SK-N-SH (cell line): ENCODE data around the gene SLC35F4. TPM values are rescaled to one million over a fixed set of nuclear protein-coding genes. Genes with fewer than 3 reads are reported as not detected.

Experiments used
- CTCF ChIA-PET: fragments of 300-600, 350-600 bp; formaldehyde crosslinking; extraction: SDS; loops from one replicate; lab custom pipeline; 2021; lab: Yijun Ruan, JAX
- POLR2A ChIA-PET: fragments of 350-600 bp; sonication (Branson Sonifier 250); formaldehyde crosslinking; extraction: SDS; loops from one replicate; lab custom pipeline; 2020; ENCODE audit warnings: antibody characterized with exemption, inconsistent platforms; lab: Yijun Ruan, JAX
- DNase-seq: peaks from one replicate; pipeline ENCODE4 v3.0.0; 2012
- H2AFZ ChIP-seq: fragments of 200-600 bp; sonication (generic); 2 replicates; pipeline ENCODE4 v1.8.1; 2016; ENCODE audit warnings: antibody characterized with exemption, mild to moderate bottlenecking, low read depth
- H3F3A ChIP-seq: fragments of 200-600 bp; sonication (generic); replicated peaks from 2 replicates; pipeline ENCODE3; 2016; ENCODE audit warnings: antibody characterized with exemption, mild to moderate bottlenecking; ENCODE audit not compliant: insufficient read depth
- H3K27ac ChIP-seq, 2 experiments: fragments of 200-500 bp in 1 of 2; fragments of 200-600 bp in 1 of 2; sonication (Bioruptor generic) in 1 of 2; sonication (generic), shearing (Covaris generic) in 1 of 2; 2 replicates each; pipeline versions ENCODE4 v1.5.1 to v1.6.1; 2014 to 2016; ENCODE audit warnings: low read depth in 2 of 2, inconsistent platforms in 1 of 2, low read length in 1 of 2, mild to moderate bottlenecking in 1 of 2, mixed read lengths in 1 of 2
- H3K27me3 ChIP-seq: fragments of 200-600 bp; sonication (generic), shearing (Covaris generic); 2 replicates; pipeline ENCODE4 v1.6.1; 2016; ENCODE audit warnings: mixed run types; ENCODE audit not compliant: insufficient read depth
- H3K36me3 ChIP-seq, 2 experiments: fragments of 200-500 bp in 1 of 2; fragments of 200-600 bp in 1 of 2; sonication (Bioruptor generic) in 1 of 2; sonication (generic) in 1 of 2; replicated peaks in 1 of 2; 2 replicates each; pipeline versions ENCODE3 to v1.5.1; 2014 to 2016; ENCODE audit warnings: low read length in 1 of 2, mild to moderate bottlenecking in 1 of 2; ENCODE audit not compliant: insufficient read depth in 2 of 2, control insufficient read depth in 1 of 2
- H3K4me1 ChIP-seq, 2 experiments: fragments of 200-500 bp in 1 of 2; fragments of 200-600 bp in 1 of 2; sonication (Bioruptor generic) in 1 of 2; sonication (generic), shearing (Covaris generic) in 1 of 2; 2 replicates each; pipeline versions ENCODE4 v1.5.1 to v1.6.1; 2014 to 2016; ENCODE audit warnings: low read depth in 1 of 2, low read length in 1 of 2, mixed run types in 1 of 2; ENCODE audit not compliant: insufficient read depth in 2 of 2, control insufficient read depth in 1 of 2
- H3K4me2 ChIP-seq: fragments of 200-600 bp; sonication (generic), shearing (Covaris generic); 2 replicates; pipeline ENCODE4 v1.6.1; 2017; ENCODE audit warnings: mixed run types
- H3K4me3 ChIP-seq, 2 experiments: fragments of 200-500 bp in 1 of 2; fragments of 200-600 bp in 1 of 2; sonication (Bioruptor generic) in 1 of 2; sonication (generic), shearing (Covaris generic) in 1 of 2; 2 replicates each; pipeline versions ENCODE4 v1.5.1 to v1.8.1; 2014 to 2016; ENCODE audit warnings: low read depth in 2 of 2, inconsistent platforms in 1 of 2, low read length in 1 of 2, mild to moderate bottlenecking in 1 of 2, mixed read lengths in 1 of 2, moderate library complexity in 1 of 2
- H3K79me2 ChIP-seq: fragments of 200-600 bp; sonication (generic); 2 replicates; pipeline ENCODE4 v1.8.1; 2017; ENCODE audit warnings: mild to moderate bottlenecking; ENCODE audit not compliant: insufficient read depth
- H3K9ac ChIP-seq: fragments of 200-600 bp; sonication (generic); 2 replicates; pipeline ENCODE4 v1.6.1; 2017; ENCODE audit warnings: mixed run types
- H3K9me2 ChIP-seq: fragments of 200-600 bp; sonication (generic); 2 replicates; pipeline ENCODE4 v1.6.1; 2017; ENCODE audit warnings: mixed run types
- H3K9me3 ChIP-seq: fragments of 200-600 bp; sonication (generic); 2 replicates; pipeline ENCODE4 v1.6.1; 2017; ENCODE audit warnings: mixed run types, mild to moderate bottlenecking, moderate library complexity
- H4K20me1 ChIP-seq: fragments of 200-600 bp; sonication (generic); 2 replicates; pipeline ENCODE4 v1.6.1; 2017; ENCODE audit warnings: mild to moderate bottlenecking, mixed run types; ENCODE audit not compliant: insufficient read depth
- CHD2 ChIP-seq: fragments of 150-350 bp; IDR thresholded peaks from 2 replicates; pipeline ENCODE4 v1.6.1; 2018; ENCODE audit warnings: low read length; ENCODE audit not compliant: partially characterized antibody
- TCF12 ChIP-seq: IDR thresholded peaks from 2 replicates; pipeline ENCODE4 v1.4.0; 2012
- USF1 ChIP-seq: IDR thresholded peaks from 2 replicates; pipeline ENCODE4 v1.4.0; 2012; ENCODE audit warnings: low read depth, borderline replicate concordance
- USF2 ChIP-seq: fragments of 150-350 bp; IDR thresholded peaks from 2 replicates; pipeline ENCODE4 v1.6.1; 2017; ENCODE audit warnings: antibody characterized with exemption, low read length, low read depth, borderline replicate concordance
- WGBS: methylation state at CpG from one replicate; pipeline ENCODE4 v1.1.6; 2017; ENCODE audit warnings: low lambda C conversion rate; 5-methylcytosine and 5-hydroxymethylcytosine counted together
- polyA plus RNA-seq, 3 experiments: library from polyadenylated mRNA; depleted of rRNA; stranded (reverse); fragments of >200 nt; gene quantifications; 2 replicates each; pipeline ENCODE4 v1.2.3, GENCODE V29; 2012
- TF ChIP-seq, protein P1 (sequence below): IDR thresholded peaks from 2 replicates; pipeline ENCODE4 v1.6.1; 2012; ENCODE audit warnings: mild to moderate bottlenecking, low read depth, low read length, moderate library complexity

Gene SLC35F4
- polyA plus RNA-seq (2012; rRNA removed), result not detected in 2 replicates
- not detected in 2 replicates for polyA plus RNA-seq (2012; cell fraction: cytosol; rRNA removed)
- not detected in 2 replicates for polyA plus RNA-seq (2012; cell fraction: nucleus; rRNA removed)

- H3F3A ChIP-seq, result no peaks in the 10 kb centered on the region
- ChIA-PET CTCF (interaction anchor here (1.4 kb wide), 1 partner anchor 13 kb away, joined by 3 read pairs; no protein-coding TSS in a partner anchor), POLR2A (no interaction called here)
- no peaks in the 10 kb centered on the region for H3K9me2 ChIP-seq
- H3K9me3 ChIP-seq, result no peaks in the 10 kb centered on the region
- peak; percentile 22 for DNase-seq
- no peak within 1 kb of the TSS for H3K27ac ChIP-seq
- peaks cover 30% of the 10 kb centered on the region for H3K27me3 ChIP-seq
- no peaks in the 10 kb centered on the region for H4K20me1 ChIP-seq
- no peak within 1 kb of the TSS; the same call in 1 of the 2 replicates for H3K4me2 ChIP-seq
- H2AFZ ChIP-seq, result no peak within 1 kb of the TSS
- H3K9ac ChIP-seq, result no peak within 1 kb of the TSS
- no peaks in the 10 kb centered on the region for H3K79me2 ChIP-seq
- no peaks in the 10 kb centered on the region for H3K36me3 ChIP-seq
- 8% methylated on average over 18 of the region's 91 CpGs for WGBS
- no peaks in the 10 kb centered on the region for H3K4me1 ChIP-seq
- no peak within 1 kb of the TSS for H3K4me3 ChIP-seq
- no peak for TF ChIP-seq TCF12
- TF ChIP-seq, protein P1, sequence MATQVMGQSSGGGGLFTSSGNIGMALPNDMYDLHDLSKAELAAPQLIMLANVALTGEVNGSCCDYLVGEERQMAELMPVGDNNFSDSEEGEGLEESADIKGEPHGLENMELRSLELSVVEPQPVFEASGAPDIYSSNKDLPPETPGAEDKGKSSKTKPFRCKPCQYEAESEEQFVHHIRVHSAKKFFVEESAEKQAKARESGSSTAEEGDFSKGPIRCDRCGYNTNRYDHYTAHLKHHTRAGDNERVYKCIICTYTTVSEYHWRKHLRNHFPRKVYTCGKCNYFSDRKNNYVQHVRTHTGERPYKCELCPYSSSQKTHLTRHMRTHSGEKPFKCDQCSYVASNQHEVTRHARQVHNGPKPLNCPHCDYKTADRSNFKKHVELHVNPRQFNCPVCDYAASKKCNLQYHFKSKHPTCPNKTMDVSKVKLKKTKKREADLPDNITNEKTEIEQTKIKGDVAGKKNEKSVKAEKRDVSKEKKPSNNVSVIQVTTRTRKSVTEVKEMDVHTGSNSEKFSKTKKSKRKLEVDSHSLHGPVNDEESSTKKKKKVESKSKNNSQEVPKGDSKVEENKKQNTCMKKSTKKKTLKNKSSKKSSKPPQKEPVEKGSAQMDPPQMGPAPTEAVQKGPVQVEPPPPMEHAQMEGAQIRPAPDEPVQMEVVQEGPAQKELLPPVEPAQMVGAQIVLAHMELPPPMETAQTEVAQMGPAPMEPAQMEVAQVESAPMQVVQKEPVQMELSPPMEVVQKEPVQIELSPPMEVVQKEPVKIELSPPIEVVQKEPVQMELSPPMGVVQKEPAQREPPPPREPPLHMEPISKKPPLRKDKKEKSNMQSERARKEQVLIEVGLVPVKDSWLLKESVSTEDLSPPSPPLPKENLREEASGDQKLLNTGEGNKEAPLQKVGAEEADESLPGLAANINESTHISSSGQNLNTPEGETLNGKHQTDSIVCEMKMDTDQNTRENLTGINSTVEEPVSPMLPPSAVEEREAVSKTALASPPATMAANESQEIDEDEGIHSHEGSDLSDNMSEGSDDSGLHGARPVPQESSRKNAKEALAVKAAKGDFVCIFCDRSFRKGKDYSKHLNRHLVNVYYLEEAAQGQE, result peak; percentile 93
Observed at GRCh38 chr14:57865403-57866198, at the start of gene SLC35F4. Gene SLC35F4 (minus strand): TSS chr14:57866092.

DNA sequence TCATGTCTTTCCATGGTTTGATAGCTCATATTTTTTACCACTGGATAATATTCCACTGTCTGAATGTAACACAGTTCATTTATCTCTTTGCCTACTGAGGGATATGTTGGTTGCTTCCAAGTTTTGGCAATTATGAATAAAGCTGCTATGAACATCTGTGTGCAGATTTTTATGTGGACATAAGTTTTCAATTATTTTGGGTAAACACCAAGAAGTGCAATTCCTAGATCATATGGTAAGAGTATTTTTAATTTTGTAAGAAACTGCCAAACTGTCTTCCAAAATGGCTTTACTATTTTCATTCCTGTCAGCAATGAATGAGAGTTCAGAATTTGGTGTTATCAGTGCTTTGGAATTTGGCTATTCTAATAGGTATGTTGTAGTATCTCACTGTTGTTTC lies 43.7 kb upstream of the SLC35F4 start:
- no peaks in the 10 kb centered on the region for H3K9me3 ChIP-seq
- TF ChIP-seq USF1 (no peak), USF2 (no peak), CHD2 (no peak)
- H4K20me1 ChIP-seq, result no peaks in the 10 kb centered on the region
- DNase-seq, result no peak
- no peaks in the 10 kb centered on the region for H3K4me1 ChIP-seq
- ChIA-PET CTCF (no interaction called here), POLR2A (no interaction called here)
- H3K79me2 ChIP-seq, result no peaks in the 10 kb centered on the region
- no peak overlapping the region for H2AFZ ChIP-seq
- H3K27me3 ChIP-seq, result no peaks in the 10 kb centered on the region
- no peak overlapping the region for H3K9ac ChIP-seq
- H3K27ac ChIP-seq, result no peak overlapping the region
- H3F3A ChIP-seq, result no peaks in the 10 kb centered on the region
- H3K9me2 ChIP-seq, result no peaks in the 10 kb centered on the region
- H3K36me3 ChIP-seq, result no peaks in the 10 kb centered on the region
- H3K4me3 ChIP-seq, result no peak overlapping the region
- no peak overlapping the region for H3K4me2 ChIP-seq
